GM21825 (cell line): ENCODE data around the gene WRAP73.
"Not testable (repeated sequence)": the region's sequence is repeated elsewhere in the genome, so short reads cannot be mapped to it uniquely, and the experiment has no call there.

Source experiments
- ATAC-seq: cut with Tn5 transposase; IDR thresholded peaks from one replicate; pipeline ENCODE4 v1.9.1; 2021; ENCODE audit warnings: mild to moderate bottlenecking, moderate library complexity; ENCODE audit not compliant: unreplicated experiment

The WRAP73 gene

DNA sequence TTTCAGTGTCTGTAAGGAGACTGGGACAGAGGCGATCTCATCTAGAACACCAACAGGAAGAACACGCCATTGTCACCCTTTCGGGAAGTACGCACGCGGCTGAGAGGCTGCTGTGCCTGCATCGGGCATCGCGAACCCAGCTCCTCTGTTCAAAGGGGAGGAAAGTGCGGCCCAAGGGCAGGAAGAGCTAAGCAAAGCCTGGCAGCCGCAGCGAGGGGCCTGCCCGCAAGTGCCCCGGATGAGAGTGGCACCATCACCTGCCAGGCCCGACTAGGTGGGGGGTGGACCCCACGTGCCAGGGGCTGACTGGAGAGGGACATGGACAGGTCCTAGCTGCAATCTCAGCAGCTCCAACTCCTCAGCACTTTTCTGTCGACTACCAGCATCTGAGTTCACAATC, 17.6 kb downstream of the WRAP73 start:
- no peak for ATAC-seq

DNA sequence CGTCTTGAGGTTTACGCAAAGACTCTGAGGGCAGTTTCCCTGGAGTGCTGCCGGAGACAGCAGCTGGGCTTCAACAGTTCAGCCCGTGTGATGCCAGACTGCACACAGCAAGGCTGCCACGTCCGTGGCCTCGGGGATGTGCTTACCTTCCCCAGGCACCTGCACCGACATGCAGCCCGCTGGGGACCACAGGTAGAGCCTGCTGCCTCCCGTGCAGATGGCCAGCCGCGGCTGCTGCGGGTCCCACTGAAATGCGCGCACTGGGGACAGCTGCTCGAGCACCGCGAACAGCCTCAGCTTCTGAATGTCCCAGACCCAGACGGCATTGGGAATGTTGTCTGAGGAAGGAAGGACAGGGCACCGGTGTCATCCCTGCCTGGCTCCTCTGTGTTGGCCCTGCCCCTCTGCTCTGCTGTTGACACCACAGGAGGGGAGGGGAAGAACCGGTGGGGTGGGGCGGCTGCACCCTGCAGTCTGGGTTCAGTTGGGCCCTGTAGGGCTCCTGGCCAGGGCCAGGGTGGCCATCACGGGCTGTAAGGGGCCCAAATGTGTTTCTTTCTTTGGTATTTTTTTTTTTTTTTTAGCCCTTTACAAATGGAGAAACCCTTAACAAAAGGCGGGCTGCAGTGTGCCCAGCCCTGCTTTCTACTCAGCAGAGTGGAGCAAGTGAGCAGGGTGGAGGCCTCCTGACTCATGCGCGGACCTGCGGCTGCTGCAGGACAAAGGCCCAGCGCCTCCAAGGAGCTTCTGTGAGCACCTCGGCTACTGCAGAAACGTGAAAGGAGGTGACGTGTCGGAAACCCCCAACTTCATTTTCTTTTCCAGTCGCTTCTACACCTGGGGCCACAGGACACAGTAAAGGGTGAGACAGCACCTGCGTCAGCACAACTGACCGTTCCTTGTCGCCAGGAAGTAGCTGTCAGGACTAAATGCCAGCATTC, 18.3 kb downstream of the WRAP73 start:
- no peak for ATAC-seq

DNA sequence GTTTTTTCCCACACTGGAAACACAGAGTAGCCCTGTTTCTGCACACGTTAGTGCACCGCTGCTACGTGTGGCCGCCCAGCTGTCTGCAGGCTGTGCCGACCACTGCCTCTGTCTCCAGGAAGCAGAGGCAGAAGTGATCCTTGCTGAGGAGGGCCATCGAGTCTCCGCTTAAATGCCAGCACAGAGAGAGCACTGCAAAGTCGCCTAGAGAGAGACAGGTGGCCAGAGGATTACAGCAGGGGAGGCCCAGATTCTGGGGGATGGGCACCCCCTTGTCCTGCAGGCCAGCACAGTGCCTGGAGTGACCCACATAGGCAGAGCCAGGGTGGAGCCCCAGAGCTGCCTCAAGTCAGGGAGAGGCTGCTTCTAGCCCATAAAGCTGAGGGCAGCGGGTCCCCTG, 19.0 kb downstream of the WRAP73 start:
- ATAC-seq = no peak

DNA sequence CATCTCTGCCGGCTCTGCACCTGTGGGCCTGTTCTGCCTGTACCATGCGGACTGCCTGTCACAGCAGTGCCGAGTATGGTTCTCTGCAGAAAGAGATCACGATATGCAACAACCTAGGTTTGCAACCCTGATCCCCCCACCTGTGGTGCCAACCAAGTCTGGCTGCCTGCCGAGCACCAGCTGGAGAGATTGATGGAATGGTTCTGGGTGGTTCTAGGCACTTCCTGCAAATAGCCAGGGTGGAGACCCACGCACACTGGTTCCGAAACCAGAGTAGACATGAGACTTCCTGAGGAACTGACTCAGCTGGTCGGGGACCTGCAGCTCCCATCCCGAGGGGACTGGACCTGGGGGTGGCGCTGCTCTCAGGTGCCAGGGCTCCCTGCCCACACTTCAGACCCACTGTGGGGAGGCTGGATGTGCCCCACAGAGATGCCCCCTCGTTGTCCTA, 19.7 kb downstream of the WRAP73 start:
- no peak for ATAC-seq

DNA sequence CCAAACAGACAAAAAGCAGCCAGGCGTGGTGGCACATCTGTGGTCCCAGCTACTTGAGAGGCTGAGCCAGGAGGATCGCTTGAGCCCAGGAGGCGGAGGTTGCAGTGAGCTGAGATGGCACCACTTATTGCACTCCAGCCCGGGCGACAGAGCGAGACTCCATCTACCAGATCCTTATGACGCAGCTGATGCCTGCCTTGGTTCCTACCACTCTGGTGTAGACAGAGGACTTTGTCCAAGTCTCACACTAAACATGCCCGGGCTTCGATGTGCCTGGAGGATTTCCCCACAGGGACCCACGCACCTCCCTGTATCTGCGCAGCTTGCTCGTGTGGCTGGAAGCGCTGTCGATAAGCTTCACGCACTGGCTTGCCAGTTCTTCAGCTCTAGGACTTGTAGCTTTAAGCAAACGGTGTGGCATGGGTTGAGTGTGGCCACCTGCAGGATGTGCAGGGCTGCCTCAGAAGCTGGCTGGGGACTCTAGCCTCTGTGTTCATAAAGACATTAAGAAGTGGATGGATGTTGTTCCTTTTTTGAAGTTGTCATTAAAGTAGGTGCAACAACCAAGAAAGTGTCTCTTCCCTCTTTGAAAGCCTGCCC, 20.2 kb downstream of the WRAP73 start:
- ATAC-seq = no peak

DNA sequence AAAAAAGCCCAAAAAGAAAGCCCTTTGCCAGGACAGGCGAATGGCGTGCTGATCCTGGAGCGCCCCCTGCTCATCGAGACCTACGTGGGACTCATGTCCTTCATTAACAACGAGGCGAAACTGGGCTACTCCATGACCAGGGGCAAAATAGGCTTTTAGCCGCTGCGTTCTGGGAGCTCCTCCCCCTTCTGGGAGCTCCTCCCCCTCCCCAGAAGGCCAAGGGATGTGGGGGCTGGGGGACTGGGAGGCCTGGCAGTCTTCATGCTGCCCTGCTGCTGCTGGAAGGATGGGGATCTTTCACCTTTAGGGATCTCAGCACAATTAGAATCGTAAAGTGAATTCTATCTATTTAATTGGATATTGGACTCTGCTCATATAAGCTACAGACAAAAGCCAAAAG, 21.5 kb downstream of the WRAP73 start:
- ATAC-seq = no peak

DNA sequence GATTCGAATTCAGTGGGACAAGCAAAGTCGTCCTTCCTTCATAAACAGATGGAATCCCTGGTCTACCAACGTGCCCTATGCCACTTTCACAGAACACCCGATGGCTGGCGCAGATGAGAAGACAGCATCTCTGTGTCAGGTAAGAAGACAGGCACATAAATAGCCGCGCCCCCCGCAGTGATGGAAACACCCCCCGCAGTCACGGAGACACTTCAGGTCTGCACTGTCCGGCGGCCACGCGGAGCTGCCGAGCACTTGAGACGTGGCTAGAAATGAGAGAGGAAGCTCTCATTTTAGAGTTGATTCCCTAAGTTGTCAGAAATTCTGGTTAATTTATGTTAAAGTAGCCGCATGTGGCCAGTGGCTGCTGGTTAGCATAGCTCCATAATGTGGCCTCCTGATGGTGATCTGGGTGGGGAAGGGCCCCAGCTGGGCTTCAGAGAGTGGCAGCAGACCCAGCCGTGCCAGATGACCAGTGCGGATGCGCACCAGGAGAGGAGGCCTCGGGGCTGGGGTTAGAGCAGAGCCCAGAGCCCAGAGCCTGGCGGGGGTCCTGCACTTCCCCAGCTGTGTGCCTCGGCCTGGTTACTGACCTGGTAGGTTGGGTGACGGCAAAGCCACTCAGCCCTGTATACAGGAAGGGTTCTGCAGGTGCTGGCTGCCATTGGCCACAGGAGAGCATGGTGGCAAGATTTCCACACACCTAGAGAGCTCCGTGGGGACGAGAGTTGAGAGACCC, 22.2 kb downstream of the WRAP73 start:
- no peak for ATAC-seq

DNA sequence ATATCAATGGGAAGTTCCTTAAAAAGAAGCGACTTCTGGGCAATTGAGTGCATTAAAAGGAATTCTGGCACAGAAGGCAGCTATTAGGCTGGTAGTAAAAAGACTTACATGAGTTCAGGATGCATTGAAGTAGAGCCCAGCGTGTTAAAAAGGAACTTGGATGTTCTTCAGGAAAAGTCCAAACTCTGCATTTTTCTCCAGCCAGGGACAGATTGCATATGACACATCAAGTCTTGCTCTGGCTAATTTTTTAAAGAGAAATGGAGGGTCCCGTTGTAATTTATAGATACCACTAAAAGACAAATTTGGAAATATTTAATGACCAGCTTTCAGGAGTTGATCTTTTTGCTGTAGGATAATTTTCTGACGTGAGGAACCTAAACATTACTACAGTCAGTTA, 23.9 kb downstream of the WRAP73 start:
- ATAC-seq = no peak

DNA sequence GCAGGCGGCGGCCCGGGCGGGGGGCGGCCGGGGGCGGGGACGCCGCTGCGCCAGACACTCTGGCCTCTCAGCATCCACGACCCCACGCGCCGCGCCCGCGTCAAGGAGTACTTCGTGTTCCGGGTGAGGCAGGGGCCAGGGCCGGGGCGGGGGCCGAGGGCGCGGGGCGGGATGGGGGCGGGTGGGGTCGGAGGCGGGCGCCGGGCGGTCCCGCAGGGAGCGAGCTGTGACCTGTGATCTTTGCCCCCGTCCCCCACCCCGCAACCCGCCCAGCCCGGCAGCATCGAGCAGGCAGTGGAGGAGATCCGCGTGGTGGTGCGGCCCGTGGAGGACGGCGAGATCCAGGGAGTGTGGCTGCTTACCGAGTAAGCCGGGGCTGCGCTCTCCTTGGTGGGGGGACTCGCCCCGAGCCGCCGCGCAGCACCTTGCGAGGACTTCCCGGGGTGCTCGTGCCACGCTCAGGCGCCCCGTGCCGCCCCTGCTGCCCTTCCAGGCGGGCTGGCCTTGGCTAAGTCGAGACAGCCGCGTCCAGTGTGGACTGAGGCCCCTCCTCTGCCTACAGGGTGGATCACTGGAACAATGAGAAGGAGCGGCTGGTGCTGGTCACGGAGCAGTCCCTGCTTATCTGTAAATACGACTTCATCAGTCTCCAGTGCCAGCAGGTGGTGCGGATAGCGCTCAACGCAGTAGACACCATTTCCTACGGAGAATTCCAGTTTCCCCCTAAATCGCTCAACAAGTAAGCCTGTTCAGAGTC, 24.6 kb downstream of the WRAP73 start:
- peak; percentile 5 for ATAC-seq

DNA sequence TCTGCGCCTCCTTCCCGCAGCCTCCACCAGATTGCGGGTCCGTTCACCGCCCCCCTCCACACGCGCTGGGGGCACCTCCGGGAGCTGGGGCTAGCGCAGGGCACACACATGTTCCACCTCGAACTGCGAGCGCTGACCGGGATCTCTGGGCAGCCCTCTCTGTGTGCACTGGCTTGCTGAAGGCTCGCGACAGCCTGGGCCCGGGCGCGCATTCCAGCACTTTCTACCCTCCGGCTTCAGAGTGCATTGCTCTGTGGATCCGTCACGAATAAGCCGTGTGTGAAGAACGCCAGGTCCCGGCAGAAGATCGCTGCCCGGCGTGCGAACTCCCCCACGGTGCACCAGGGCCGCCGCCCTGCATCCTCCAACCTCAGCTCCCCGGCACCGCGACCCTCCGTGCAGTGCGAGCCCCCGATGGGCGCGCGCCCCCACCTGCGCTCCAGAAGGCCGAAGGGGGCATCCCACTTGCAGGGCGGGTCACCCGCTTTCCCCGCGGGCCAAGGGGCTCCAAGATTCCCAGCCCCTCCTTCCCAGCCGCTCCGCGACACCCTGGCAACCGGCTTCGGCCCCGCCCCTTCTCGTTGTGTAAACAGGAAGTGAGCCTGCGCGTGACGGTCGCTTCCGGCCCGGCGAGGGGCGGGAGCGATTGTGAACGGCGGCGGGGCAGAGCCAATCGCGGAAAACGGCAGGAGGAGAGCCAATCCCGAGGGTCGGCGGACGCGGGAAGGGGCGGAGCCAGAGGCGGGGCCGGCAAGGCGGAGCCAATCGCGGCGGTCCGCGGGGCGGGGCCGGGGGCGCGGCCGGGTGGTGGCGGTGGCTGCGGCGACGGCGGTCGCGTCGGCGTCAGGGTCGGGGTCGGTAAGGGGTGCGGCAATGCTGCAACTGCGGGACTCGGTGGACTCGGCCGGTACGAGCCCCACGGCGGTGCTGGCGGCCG, 25.4 kb downstream of the WRAP73 start, which contains the start of gene TPRG1L:
Gene TPRG1L (plus strand): TSS at position 816 of the 937 bp plus-strand sequence. CDS start 58 bp downstream, at position 874.
- ATAC-seq = peak; percentile 92

DNA sequence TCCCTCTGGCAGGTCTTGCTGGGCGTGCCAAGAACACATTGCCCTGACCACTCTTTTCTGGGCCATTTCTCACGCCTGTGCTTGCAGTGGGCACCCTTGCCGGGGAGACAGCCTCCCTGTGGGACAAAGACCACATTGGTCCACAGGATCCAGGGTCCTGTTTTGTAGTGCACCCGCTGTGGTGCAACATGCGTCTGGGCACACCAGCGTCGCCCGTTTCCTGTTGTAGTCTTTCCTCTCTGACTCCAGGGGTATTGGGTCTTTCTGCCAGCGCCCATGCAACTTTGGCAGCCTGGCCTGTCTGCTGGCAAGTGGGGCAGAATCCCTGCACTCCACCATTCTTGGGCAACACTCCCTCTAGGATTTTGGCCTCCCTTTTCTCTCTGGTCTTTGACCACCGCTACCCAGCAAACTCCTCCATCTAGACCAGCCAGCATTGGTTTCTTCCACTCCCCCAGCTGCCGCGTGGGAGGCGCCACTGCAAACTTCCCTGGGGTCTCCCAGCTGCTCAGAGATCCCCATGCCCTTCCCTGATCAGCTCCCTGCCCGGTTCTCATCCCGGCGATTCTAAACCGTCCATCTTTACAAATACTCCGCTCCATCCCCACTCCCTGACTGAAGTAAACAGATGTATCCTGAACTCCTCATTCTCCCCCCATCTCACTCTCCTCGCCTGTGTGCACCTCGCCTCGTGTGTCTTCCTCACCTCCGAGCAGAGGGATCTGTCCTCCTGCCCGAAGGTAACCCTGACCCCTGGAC, 26.3 kb downstream of the WRAP73 start:
- no peak for ATAC-seq

DNA sequence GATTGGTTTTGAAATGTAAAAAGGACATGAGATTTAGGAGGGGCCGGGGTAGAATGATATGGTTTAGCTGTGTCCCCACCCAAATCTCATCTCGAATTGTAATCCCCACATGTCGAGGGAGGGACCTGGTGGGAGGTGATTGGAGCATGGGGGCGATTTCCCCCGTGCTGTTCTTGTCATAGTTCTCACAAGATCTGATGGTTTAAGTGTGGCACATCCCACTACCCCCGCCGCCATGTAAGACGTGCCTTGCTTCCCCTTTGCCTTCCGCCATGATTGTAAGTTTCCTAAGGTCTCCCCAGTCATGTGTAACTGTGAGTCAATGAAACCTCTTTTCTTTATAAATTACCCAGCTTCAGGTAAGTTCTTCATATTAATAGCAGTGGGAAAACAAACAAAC, 27.8 kb downstream of the WRAP73 start:
- not testable (repeated sequence) for ATAC-seq

DNA sequence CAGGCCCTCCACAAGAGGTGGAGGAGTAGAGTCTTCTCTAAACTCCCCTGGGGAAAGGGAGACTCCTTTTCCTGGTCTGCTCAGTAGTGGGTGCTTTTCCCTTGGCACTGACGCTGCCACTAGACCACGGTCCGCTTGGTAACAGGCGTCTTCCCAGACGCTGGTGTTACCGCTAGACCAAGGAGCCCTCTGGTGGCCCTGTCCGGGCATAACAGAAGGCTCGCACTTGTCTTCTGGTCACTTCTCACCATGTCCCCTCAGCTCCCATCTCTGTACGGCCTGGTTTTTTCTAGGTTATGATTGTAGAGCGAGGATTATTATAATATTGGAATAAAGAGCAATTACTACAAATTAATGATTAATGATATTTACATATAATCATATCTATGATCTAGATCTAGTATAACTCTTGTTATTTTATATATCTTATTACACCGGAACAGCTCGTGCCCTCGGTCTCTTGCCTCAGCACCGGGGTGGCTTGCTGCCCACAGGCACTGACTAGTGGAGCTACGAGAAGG, 28.7 kb downstream of the WRAP73 start:
- ATAC-seq = not testable (repeated sequence)

DNA sequence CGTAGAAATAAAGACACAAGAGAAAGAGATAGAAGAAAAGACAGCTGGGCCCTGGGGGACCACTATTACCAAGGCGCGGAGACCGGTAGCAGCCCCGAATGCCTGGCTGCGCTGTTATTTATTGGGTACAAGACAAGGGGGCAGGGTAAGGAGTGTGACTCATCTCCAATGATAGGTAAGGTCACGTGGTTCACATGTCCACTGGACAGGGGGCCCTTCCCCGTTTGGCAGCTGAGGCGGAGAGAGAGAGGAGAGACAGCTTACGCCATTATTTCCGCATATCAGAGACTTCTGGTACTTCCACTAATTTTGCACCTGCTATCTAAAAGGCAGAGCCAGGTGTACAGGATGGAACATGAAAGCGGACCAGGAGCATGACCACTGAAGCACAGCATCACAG, 29.2 kb downstream of the WRAP73 start:
- ATAC-seq = no peak

DNA sequence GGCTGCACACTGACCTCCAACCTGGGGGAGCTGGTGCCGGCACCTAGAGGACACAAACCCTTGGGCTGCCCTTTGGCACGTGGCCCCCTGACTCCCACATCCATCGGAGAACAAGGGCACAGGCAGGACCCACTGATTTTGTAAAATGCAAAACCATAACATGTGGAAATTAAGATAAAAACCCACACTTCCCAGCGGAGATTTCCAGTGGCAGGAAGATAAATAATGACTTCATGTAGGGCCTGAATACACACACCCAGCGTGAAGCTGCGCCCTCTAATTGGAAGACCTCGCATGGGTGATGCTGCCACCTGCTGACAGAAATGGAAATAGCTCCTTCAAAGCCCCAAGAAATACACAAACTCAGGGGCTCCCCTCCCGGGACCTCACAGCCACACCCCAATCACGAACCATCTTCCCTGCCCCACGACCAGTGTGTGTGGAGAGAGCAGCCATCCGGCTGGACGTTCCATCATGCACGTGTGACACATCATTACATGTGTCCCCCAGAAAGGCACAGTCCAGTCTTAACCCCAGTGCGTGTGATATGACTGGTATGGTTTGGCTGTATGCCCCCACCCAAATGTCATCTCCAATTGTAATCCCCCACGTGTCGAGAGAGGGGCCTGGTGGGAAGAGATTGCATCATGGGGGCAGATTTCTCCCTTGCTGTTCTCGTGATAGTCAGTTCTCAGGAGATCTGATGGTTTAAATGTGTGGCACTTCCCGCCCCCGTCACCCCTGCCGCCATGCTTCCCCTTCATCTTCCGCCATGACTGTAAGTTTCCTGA, 30.8 kb downstream of the WRAP73 start:
- ATAC-seq = no peak

DNA sequence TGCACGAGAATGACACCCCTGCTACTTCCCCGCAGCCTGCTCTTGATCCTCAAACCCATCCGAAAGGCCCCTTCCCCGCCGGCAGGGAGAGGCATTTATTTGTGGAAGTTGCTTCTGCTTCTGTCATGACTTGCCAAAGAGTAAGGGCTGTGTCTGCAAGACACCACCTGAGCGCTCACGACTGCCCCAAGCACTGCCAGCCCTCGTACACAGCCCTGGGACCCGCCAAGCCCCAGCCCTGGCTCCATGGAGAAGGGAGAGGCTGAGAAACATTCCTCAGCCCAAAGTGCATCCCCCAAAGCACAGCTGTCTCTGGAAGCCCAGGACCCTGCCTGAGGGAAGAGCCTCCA, 31.4 kb downstream of the WRAP73 start:
- ATAC-seq = no peak

DNA sequence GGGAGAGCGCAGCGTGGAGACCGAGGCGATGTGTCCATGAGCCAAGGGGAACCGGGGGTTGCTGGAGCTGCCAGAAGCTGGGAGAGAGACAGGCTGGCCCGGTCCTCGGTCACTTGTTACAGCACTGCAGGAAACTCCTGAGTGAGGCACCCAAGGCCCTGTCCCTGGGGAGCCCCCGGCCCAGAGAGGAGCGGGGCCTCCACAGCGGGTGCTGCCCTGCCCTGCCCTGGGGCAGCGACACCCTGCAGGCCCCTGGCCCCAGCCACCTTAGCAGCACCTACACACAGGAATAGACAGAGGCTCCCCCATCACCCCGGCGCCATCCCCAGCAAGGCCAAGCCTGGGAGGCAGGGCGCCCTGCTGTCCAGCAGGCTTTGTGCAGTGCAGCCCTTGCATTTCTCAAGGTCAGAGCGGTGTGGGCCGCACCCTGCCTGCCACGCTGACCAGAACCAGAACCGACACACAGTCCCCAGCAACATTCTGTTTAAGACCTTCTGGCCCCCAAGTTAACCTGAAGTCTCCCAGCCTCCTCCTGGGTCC, 32.0 kb downstream of the WRAP73 start:
- ATAC-seq = no peak

DNA sequence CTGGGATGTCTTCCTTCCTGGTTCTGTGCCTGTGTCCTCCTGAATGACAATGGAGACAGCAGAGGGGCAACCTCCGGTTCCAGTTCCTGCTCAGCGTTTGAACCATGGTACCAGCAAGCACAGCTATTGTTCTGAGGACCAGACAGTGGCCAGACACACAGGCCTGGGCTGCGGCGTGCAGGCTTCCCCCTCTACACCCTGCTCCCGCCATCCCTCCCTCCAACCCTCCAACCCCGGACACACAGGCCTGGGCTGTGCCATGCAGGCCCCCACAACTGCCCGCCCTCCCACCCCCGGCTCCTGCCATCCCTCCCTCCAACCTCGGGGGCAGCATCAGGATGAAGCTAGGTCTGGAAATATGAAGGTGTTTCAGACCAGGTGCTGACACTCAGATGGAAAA, 33.0 kb downstream of the WRAP73 start:
- no peak for ATAC-seq
